HCT116 (cell line): ENCODE results near the gene NR4A1. TPM values are rescaled to one million over a fixed set of nuclear protein-coding genes. Genes with fewer than 3 reads are reported as not detected.

Experiments
- ATAC-seq: fragments of 200-7000 bp; cut with Tn5 transposase; 2 replicates; pipeline ENCODE4 v1.9.1; 2020; ENCODE audit warnings: mild to moderate bottlenecking, moderate library complexity
- BruUV-seq: library from RNA; stranded (reverse); fragments of 400-500 nt; replicated peaks from 2 replicates; lab custom pipeline; 2021; lab: Mats Ljungman, UMichigan
- CTCF ChIA-PET: fragments of 300-600 bp; sonication (Branson Sonifier 250); formaldehyde crosslinking; loops from one replicate; lab custom pipeline; 2021; ENCODE audit warnings: antibody characterized with exemption; lab: Charles Lee
- POLR2A ChIA-PET: fragments of 300-600, 350-600 bp; sonication (Branson Sonifier 250); formaldehyde crosslinking; loops from one replicate; lab custom pipeline; 2021; ENCODE audit warnings: antibody characterized with exemption; lab: Charles Lee
- RAD21 ChIA-PET, 2 experiments: fragments of 300-600 bp; sonication (Branson Sonifier 250); formaldehyde crosslinking; loops; one replicate each; lab custom pipeline; 2023; ENCODE audit warnings: low total read pairs in 2 of 2; ENCODE audit not compliant: uncharacterized antibody in 2 of 2, unreplicated experiment in 2 of 2, low non-redundant PET in 1 of 2; lab: Charles Lee
- DNase-seq: peaks from one replicate; pipeline ENCODE4 v3.0.0-alpha.2; 2010; ENCODE audit warnings: low read depth, low spot score
- H2AFZ ChIP-seq: fragments of 200-600 bp; shearing (Covaris generic), sonication (generic); 2 replicates; pipeline ENCODE4 v1.6.1; 2017; ENCODE audit warnings: low read depth, mixed run types, mixed read lengths, antibody characterized with exemption, low read length; ENCODE audit not compliant: poor library complexity, severe bottlenecking
- H3K27ac ChIP-seq: 2 replicates; pipeline ENCODE4 v1.5.1; 2012; ENCODE audit warnings: low read depth, low read length
- H3K27me3 ChIP-seq: fragments of 200-600 bp; sonication (generic); 2 replicates; pipeline ENCODE4 v1.6.1; 2016; ENCODE audit warnings: mixed run types, low read length, mixed read lengths; ENCODE audit not compliant: insufficient read depth
- H3K36me3 ChIP-seq, 2 experiments: fragments of 200-500 bp in 1 of 2; fragments of 200-600 bp in 1 of 2; sonication (Bioruptor generic) in 1 of 2; sonication (generic) in 1 of 2; 2 replicates each; pipeline versions ENCODE4 v1.5.1 to v1.6.1; 2014 to 2016; ENCODE audit warnings: low read length in 2 of 2, inconsistent platforms in 1 of 2, mixed read lengths in 1 of 2, mixed run types in 1 of 2; ENCODE audit not compliant: insufficient read depth in 2 of 2, control insufficient read depth in 1 of 2
- H3K4me1 ChIP-seq, 2 experiments: fragments of 200-600 bp in 1 of 2; sonication (generic) in 1 of 2; 2 replicates each; pipeline versions ENCODE4 v1.5.1 to v1.6.1; 2012 to 2017; ENCODE audit warnings: low read length in 2 of 2, inconsistent platforms in 1 of 2, mild to moderate bottlenecking in 1 of 2, mixed read lengths in 1 of 2, mixed run types in 1 of 2, moderate library complexity in 1 of 2; ENCODE audit not compliant: insufficient read depth in 2 of 2, control insufficient read depth in 1 of 2
- H3K4me2 ChIP-seq: fragments of 200-600 bp; sonication (generic); 2 replicates; pipeline ENCODE4 v1.6.1; 2017; ENCODE audit warnings: mixed run types, low read length, mixed read lengths
- H3K4me3 ChIP-seq, 2 experiments: fragments of 200-600 bp in 1 of 2; sonication (generic) in 1 of 2; replicated peaks in 1 of 2; 2 replicates each; pipeline ENCODE4 v1.5.1; 2011 to 2016; ENCODE audit warnings: low read length in 2 of 2, control low read depth in 1 of 2, low read depth in 1 of 2, mild to moderate bottlenecking in 1 of 2, mixed read lengths in 1 of 2, mixed run types in 1 of 2
- H3K79me2 ChIP-seq: fragments of 200-600 bp; sonication (generic); 2 replicates; pipeline ENCODE4 v1.6.1; 2017; ENCODE audit warnings: mild to moderate bottlenecking, mixed run types, low read length, moderate library complexity, mixed read lengths; ENCODE audit not compliant: insufficient read depth
- H3K9ac ChIP-seq: fragments of 200-600 bp; sonication (generic); 2 replicates; pipeline ENCODE4 v1.6.1; 2016; ENCODE audit warnings: low read length, mixed read lengths
- H3K9me2 ChIP-seq: fragments of 200-600 bp; sonication (generic), shearing (Covaris generic); 2 replicates; pipeline ENCODE4 v1.6.1; 2017; ENCODE audit warnings: mixed run types, mild to moderate bottlenecking, moderate library complexity; ENCODE audit not compliant: insufficient read depth
- H3K9me3 ChIP-seq, 2 experiments: fragments of 200-500 bp in 1 of 2; fragments of 200-600 bp in 1 of 2; sonication (Bioruptor generic) in 1 of 2; sonication (generic) in 1 of 2; 2 replicates each; pipeline ENCODE4 v1.6.1; 2014 to 2017; ENCODE audit warnings: low read length in 2 of 2, mixed read lengths in 2 of 2, inconsistent platforms in 1 of 2, low read depth in 1 of 2, mild to moderate bottlenecking in 1 of 2, mixed run types in 1 of 2, moderate library complexity in 1 of 2; ENCODE audit not compliant: control insufficient read depth in 1 of 2, insufficient read depth in 1 of 2
- H4K20me1 ChIP-seq: fragments of 200-600 bp; sonication (generic), shearing (Covaris generic); 2 replicates; pipeline ENCODE4 v1.6.1; 2017; ENCODE audit warnings: mixed run types, mild to moderate bottlenecking, moderate library complexity; ENCODE audit not compliant: insufficient read depth
- CBX3 ChIP-seq: IDR thresholded peaks from 2 replicates; pipeline ENCODE4 v1.6.1; 2012; ENCODE audit warnings: low read depth
- REST ChIP-seq: IDR thresholded peaks from 2 replicates; pipeline ENCODE4 v1.6.1; 2012; ENCODE audit warnings: low read depth
- SRF ChIP-seq: IDR thresholded peaks from 2 replicates; pipeline ENCODE4 v1.6.1; 2012; ENCODE audit warnings: low read depth
- TCF7L2 ChIP-seq: IDR thresholded peaks from 2 replicates; pipeline ENCODE4 v1.7.0; 2011; ENCODE audit warnings: borderline replicate concordance, inconsistent platforms; ENCODE audit not compliant: insufficient read depth, insufficient read length; ENCODE audit errors: extremely low read depth
- ZFX ChIP-seq: fragments of 450-650 bp; IDR thresholded peaks from 2 replicates; pipeline ENCODE4 v1.6.1; 2017
- intact Hi-C: fragments of 100-400 bp; cut with micrococcal nuclease; formaldehyde crosslinking; loops from 2 replicates; pipeline ENCODE4 v1.10.0; 2022
- total RNA-seq: library from RNA; stranded (reverse); gene quantifications from one replicate; pipeline ENCODE4 v1.2.1, GENCODE V29; 2021; ENCODE audit not compliant: unreplicated experiment

The NR4A1 gene
- total RNA-seq, 1 experiment from 2014 or later, result 35.3 TPM

- Histone ChIP-seq H3K9me3 (no peaks in the 10 kb centered on the region), H2AFZ (no peak overlapping the region), H4K20me1 (no peaks in the 10 kb centered on the region), H3K9me2 (no peaks in the 10 kb centered on the region)
- no peak for TF ChIP-seq TCF7L2
- TF ChIP-seq REST, result no peak
- TF ChIP-seq CBX3, result no peak
- no peak for TF ChIP-seq SRF
- no peak for TF ChIP-seq ZFX
- TF ChIP-seq, all 23 proteins: peak for 0
- Histone ChIP-seq H3K79me2 (no peaks in the 10 kb centered on the region), H3K4me1 (peaks cover 0 to 20% of the 10 kb centered on the region in 2 experiments; a peak in 2 of 4 replicates), H3K36me3 (no peaks in the 10 kb centered on the region; a peak in 1 of 4 replicates), H3K27me3 (no peaks in the 10 kb centered on the region), H3K4me2 (peak overlapping the region; percentile 44; the same call in 1 of the 2 replicates), H3K9ac (0 out of 2 replicates have a peak overlapping the region, but pooled peaks have one; percentile 20), H3K4me3 (no peak overlapping the region), H3K27ac (no peak overlapping the region)
- ChIA-PET RAD21 (interaction anchor here in 1 of 2 experiments (0.6 kb wide), 1 partner anchor 39 kb away, joined by 5 read pairs; no protein-coding TSS in a partner anchor), POLR2A (interaction anchor here (1.4 to 2.2 kb wide), 2 partner anchors 12 to 13 kb away, joined by 7 to 15 read pairs; partner anchors contain the start of gene NR4A1), CTCF (interaction anchor here (5.7 kb wide), 1 partner anchor 38 kb away, joined by 27 read pairs; no protein-coding TSS in a partner anchor)
- DNase-seq (no peak), ATAC-seq (peak; percentile 7; the same call in 1 of the 2 replicates)
- TSS peak; percentile 78 for BruUV-seq
- intact Hi-C loops, result no loop called here
These were observed 12.1 kb downstream of the NR4A1 start for GRCh38 chr12:52063082-52063924.
